WTC11 (cell line): ENCODE results near the gene P2RY6. TPM values are rescaled to one million over a fixed set of nuclear protein-coding genes. Genes with fewer than 3 reads are reported as not detected.

Source experiments
- AFF4 ChIP-seq: sonication (generic); formaldehyde crosslinking; IDR thresholded peaks from 2 replicates; pipeline ENCODE4 v1.8.1; 2023; ENCODE audit warnings: mild to moderate bottlenecking, missing genetic modification reagents, borderline replicate concordance
- CTCF ChIP-seq: fragments of 200-600 bp; IDR thresholded peaks from 2 replicates; pipeline ENCODE4 v1.8.0; 2022; ENCODE audit warnings: antibody characterized with exemption
- GTF2I ChIP-seq: fragments of 250-450 bp; sonication (Bioruptor Pico); conservative IDR thresholded peaks from 2 replicates; pipeline ENCODE4 v1.4.0; 2021; ENCODE audit warnings: mild to moderate bottlenecking
- KAT7 ChIP-seq: sonication (generic); formaldehyde crosslinking; IDR thresholded peaks from 2 replicates; pipeline ENCODE4 v1.8.1; 2023; ENCODE audit warnings: missing genetic modification reagents, mild to moderate bottlenecking, borderline replicate concordance
- MLX ChIP-seq: sonication (generic); formaldehyde crosslinking; IDR thresholded peaks from 2 replicates; pipeline ENCODE4 v1.8.1; 2023; ENCODE audit warnings: mild to moderate bottlenecking, missing genetic modification reagents, moderate library complexity
- PREB ChIP-seq: sonication (generic); formaldehyde crosslinking; IDR thresholded peaks from 2 replicates; pipeline ENCODE4 v1.8.1; 2022; ENCODE audit warnings: mild to moderate bottlenecking, missing genetic modification reagents, moderate library complexity, borderline replicate concordance
- PRRX2 ChIP-seq: fragments of 250-450 bp; sonication (Bioruptor Pico); IDR thresholded peaks from 2 replicates; pipeline ENCODE4 v1.8.0; 2021; ENCODE audit warnings: mild to moderate bottlenecking
- TCF7 ChIP-seq: sonication (generic); formaldehyde crosslinking; IDR thresholded peaks from 2 replicates; pipeline ENCODE4 v1.8.0; 2022; ENCODE audit warnings: mild to moderate bottlenecking, low read depth, missing genetic modification reagents, moderate library complexity
- USF2 ChIP-seq: sonication (generic); formaldehyde crosslinking; IDR thresholded peaks from 2 replicates; pipeline ENCODE4 v1.8.1; 2023; ENCODE audit warnings: mild to moderate bottlenecking, missing genetic modification reagents, moderate library complexity
- ZBTB43 ChIP-seq: sonication (generic); formaldehyde crosslinking; IDR thresholded peaks from 2 replicates; pipeline ENCODE4 v1.8.1; 2023; ENCODE audit warnings: mild to moderate bottlenecking, missing genetic modification reagents
- ZNF138 ChIP-seq: sonication (generic); formaldehyde crosslinking; conservative IDR thresholded peaks from 2 replicates; pipeline ENCODE4 v1.8.1; 2022; ENCODE audit warnings: mild to moderate bottlenecking, moderate library complexity, missing genetic modification reagents
- ZNF263 ChIP-seq: sonication (generic); formaldehyde crosslinking; IDR thresholded peaks from 2 replicates; pipeline ENCODE4 v1.8.1; 2022; ENCODE audit warnings: low read depth, mild to moderate bottlenecking, moderate library complexity, missing genetic modification reagents
- ZNF532 ChIP-seq: fragments of 250-450 bp; sonication (Bioruptor Pico); IDR thresholded peaks from 2 replicates; pipeline ENCODE4 v1.9.0; 2021; ENCODE audit warnings: mild to moderate bottlenecking, borderline replicate concordance
- total RNA-seq: library from RNA; stranded (reverse); gene quantifications from 3 replicates; pipeline ENCODE4 v1.2.3, GENCODE V29; 2021

Gene P2RY6
- total RNA-seq, 1 experiment from 2014 or later: not detected

GRCh38 chr11:73281796-73282660, 9.9 kb downstream of the P2RY6 start (continued):
- TF ChIP-seq CTCF: no peak
- no peak for TF ChIP-seq PREB (CRISPR knock-in tag)
- no peak for TF ChIP-seq ZBTB43 (CRISPR knock-in tag)
- TF ChIP-seq TCF7 (CRISPR knock-in tag): no peak
- TF ChIP-seq AFF4: no peak
- no peak for TF ChIP-seq ZNF263 (CRISPR knock-in tag)
- no peak for TF ChIP-seq ZNF138 (CRISPR knock-in tag)
- TF ChIP-seq GTF2I (CRISPR knock-in tag): no peak
- no peak for TF ChIP-seq MLX
- no peak for TF ChIP-seq PRRX2 (CRISPR knock-in tag)
- no peak for TF ChIP-seq KAT7 (CRISPR knock-in tag)
- TF ChIP-seq ZNF532 (CRISPR knock-in tag): no peak
- no peak for TF ChIP-seq USF2 (CRISPR knock-in tag)
